GM18861 (cell line): ENCODE data around the gene PAQR8.
"Not testable (repeated sequence)": the region's sequence is repeated elsewhere in the genome, so short reads cannot be mapped to it uniquely, and the experiment has no call there.

ENCODE experiments used
- ATAC-seq: cut with Tn5 transposase; IDR thresholded peaks from one replicate; pipeline ENCODE4 v1.9.1; 2021; ENCODE audit not compliant: unreplicated experiment

PAQR8 gene

GRCh38 chr6:52375780-52376556 lies 14.0 kb downstream of the PAQR8 start:
- no peak for ATAC-seq

GRCh38 chr6:52376763-52377162 lies 14.8 kb downstream of the PAQR8 start:
- ATAC-seq: no peak

GRCh38 chr6:52377538-52378221 lies 15.7 kb downstream of the PAQR8 start:
- ATAC-seq: no peak

- no peak for ATAC-seq
Measured at GRCh38 chr6:52381249-52381648, 19.3 kb downstream of the PAQR8 start.

GRCh38 chr6:52384145-52384766 lies 22.3 kb downstream of the PAQR8 start:
- no peak for ATAC-seq

- no peak for ATAC-seq
Measured at GRCh38 chr6:52385074-52385473, 23.1 kb downstream of the PAQR8 start.

GRCh38 chr6:52388119-52388518 lies 26.2 kb downstream of the PAQR8 start:
- not testable (repeated sequence) for ATAC-seq

- ATAC-seq: no peak
Measured at GRCh38 chr6:52388790-52389189, 26.8 kb downstream of the PAQR8 start.

- no peak for ATAC-seq
Measured at GRCh38 chr6:52389264-52389625, 27.3 kb downstream of the PAQR8 start.

GRCh38 chr6:52389626-52390360 lies 27.8 kb downstream of the PAQR8 start:
- ATAC-seq: peak; percentile 53

GRCh38 chr6:52390361-52390727 lies 28.4 kb downstream of the PAQR8 start:
- peak; percentile 50 for ATAC-seq

GRCh38 chr6:52391599-52391998 lies 29.6 kb downstream of the PAQR8 start:
- no peak for ATAC-seq

- ATAC-seq: no peak
Measured at GRCh38 chr6:52392944-52393343, 31.0 kb downstream of the PAQR8 start.

GRCh38 chr6:52393780-52394179 lies 31.8 kb downstream of the PAQR8 start:
- ATAC-seq: no peak

GRCh38 chr6:52394251-52394666 lies 32.3 kb downstream of the PAQR8 start:
- ATAC-seq: peak; percentile 41

- no peak for ATAC-seq
Measured at GRCh38 chr6:52395969-52396368, 34.0 kb downstream of the PAQR8 start.

- peak; percentile 38 for ATAC-seq
Measured at GRCh38 chr6:52399511-52400312, 37.8 kb downstream of the PAQR8 start.

GRCh38 chr6:52400313-52401041 lies 38.5 kb downstream of the PAQR8 start:
- no peak for ATAC-seq

GRCh38 chr6:52403086-52403485 lies 41.1 kb downstream of the PAQR8 start:
- no peak for ATAC-seq

- no peak for ATAC-seq
Measured at GRCh38 chr6:52403627-52404026, 41.7 kb downstream of the PAQR8 start.
